ENCODE results near the gene BPIFB3. TPM values are rescaled to one million over a fixed set of nuclear protein-coding genes. Genes with fewer than 3 reads are reported as not detected.

Gene BPIFB3
- total RNA-seq, 2 donors from 2014 or later, result not detected

DNA sequence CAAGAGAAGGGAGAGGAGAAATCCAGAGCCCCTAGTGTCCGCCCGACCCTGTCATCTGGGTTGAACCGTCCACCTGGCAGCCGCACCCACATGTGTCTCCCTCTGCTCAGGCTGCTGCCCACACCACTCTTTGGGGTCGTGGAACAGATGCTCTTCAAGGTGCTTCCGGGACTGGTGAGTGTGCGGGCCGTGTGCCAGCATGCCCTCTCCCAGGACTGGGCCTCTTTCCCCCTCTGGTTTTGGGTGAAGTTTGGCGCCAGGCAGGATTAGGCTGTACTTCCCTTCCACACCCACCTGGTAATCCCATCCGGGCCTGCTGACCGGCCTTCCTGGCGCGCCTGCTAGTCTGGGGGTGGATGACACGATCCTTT lies 7.9 kb downstream of the BPIFB3 start:
- Histone ChIP-seq H3K27ac (no peak overlapping the region), H3K9me3 (no peaks in the 10 kb centered on the region), H3K27me3 (no peaks in the 10 kb centered on the region), H3K36me3 (no peaks in the 10 kb centered on the region), H3K4me3 (no peak overlapping the region), H3K4me1 (no peaks in the 10 kb centered on the region)
- TF ChIP-seq, protein P1, sequence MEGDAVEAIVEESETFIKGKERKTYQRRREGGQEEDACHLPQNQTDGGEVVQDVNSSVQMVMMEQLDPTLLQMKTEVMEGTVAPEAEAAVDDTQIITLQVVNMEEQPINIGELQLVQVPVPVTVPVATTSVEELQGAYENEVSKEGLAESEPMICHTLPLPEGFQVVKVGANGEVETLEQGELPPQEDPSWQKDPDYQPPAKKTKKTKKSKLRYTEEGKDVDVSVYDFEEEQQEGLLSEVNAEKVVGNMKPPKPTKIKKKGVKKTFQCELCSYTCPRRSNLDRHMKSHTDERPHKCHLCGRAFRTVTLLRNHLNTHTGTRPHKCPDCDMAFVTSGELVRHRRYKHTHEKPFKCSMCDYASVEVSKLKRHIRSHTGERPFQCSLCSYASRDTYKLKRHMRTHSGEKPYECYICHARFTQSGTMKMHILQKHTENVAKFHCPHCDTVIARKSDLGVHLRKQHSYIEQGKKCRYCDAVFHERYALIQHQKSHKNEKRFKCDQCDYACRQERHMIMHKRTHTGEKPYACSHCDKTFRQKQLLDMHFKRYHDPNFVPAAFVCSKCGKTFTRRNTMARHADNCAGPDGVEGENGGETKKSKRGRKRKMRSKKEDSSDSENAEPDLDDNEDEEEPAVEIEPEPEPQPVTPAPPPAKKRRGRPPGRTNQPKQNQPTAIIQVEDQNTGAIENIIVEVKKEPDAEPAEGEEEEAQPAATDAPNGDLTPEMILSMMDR (IDR thresholded peaks at IDR 0.05), result no peak
- DNase-seq (ENCODE audit: low spot score), result no peak

DNA sequence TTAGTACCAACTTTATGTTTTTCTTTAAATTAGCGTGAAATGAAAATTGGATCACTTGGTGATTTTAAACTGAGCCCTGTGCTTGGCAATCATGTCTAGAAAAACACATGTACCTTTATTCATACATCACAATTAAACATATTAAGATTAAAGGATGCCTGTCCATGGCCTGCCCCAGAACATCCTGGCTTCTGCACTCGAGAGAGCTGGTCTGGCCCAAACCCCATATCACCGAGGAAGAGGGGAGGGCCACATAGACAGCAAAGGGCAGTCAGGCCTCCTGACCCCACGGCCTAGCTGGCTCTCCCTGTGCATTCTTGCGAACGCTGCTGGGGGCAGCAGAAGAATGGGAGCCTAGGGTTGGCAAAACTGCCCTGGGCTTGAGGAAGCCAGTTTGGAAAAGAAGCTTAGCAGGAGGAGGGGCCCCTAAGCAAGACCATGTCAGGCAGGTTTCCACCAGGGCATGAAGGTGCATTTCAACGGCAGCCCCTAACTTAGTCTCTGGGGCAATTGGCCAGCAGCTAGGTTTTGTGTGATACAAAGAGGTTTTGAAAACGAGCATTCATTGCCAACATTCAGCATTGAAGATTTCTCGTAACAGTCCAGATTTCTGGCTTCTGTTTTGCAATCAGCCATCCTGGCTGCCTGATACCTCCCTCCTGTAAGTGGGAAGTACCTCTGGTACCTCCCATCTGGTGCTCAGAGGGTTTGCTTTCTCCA lies 8.6 kb downstream of the BPIFB3 start:
- TF ChIP-seq, protein P1 (IDR thresholded peaks at IDR 0.05), result no peak
- H3K27ac ChIP-seq, result no peak overlapping the region

DNA sequence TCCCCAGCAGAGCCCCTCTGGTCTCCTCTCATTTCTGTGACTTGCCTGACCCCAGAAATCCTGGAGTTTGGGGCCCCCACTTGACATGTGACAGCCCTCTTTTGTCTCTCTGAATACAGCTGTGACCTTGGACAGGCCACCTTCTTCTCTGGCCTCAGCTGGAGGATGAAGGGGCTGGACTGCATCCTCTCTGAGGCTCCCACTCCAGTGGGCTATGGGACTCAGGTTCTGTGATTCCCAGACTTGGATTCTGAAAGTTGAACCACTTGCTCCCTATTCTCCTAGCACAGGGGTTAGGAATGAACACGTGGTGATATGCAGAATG lies 9.1 kb downstream of the BPIFB3 start:
- Histone ChIP-seq H3K4me3 (no peak overlapping the region), H3K27ac (no peak overlapping the region), H3K4me1 (no peaks in the 10 kb centered on the region), H3K36me3 (no peaks in the 10 kb centered on the region), H3K9me3 (no peaks in the 10 kb centered on the region), H3K27me3 (no peaks in the 10 kb centered on the region)
- TF ChIP-seq, protein P1 (IDR thresholded peaks at IDR 0.05), result no peak
- DNase-seq (ENCODE audit: low spot score), result no peak

More for the DNA sequence above, 8.6 kb downstream of the BPIFB3 start:
- no peak for DNase-seq (ENCODE audit: low spot score)
- H3K27me3 ChIP-seq, result no peaks in the 10 kb centered on the region
- H3K9me3 ChIP-seq, result no peaks in the 10 kb centered on the region
- H3K4me3 ChIP-seq, result no peak overlapping the region
- H3K36me3 ChIP-seq, result no peaks in the 10 kb centered on the region
- no peaks in the 10 kb centered on the region for H3K4me1 ChIP-seq

DNA sequence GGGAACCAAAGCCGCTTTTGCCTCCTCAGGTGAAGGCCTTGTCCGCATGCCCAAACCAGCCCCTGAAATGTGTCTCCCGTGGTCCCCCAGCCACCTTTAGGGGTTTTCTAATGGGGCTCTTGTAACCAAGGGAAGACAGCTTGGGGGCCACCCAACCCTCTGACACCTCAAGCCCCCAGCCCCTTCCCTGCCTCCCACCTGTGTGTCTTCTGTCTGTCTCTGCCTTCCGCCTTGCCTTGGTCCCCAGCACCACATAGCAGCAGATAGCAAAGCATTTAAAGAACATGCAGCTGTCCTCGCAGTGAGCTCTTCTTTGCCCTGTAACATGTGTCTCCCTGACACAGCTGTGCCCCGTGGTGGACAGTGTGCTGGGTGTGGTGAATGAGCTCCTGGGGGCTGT lies 9.6 kb downstream of the BPIFB3 start:
- Histone ChIP-seq H3K27ac (no peak overlapping the region), H3K4me3 (no peak overlapping the region), H3K27me3 (no peaks in the 10 kb centered on the region), H3K36me3 (no peaks in the 10 kb centered on the region), H3K4me1 (no peaks in the 10 kb centered on the region), H3K9me3 (no peaks in the 10 kb centered on the region)
- TF ChIP-seq, protein P1 (IDR thresholded peaks at IDR 0.05), result no peak
- DNase-seq (ENCODE audit: low spot score), result no peak

DNA sequence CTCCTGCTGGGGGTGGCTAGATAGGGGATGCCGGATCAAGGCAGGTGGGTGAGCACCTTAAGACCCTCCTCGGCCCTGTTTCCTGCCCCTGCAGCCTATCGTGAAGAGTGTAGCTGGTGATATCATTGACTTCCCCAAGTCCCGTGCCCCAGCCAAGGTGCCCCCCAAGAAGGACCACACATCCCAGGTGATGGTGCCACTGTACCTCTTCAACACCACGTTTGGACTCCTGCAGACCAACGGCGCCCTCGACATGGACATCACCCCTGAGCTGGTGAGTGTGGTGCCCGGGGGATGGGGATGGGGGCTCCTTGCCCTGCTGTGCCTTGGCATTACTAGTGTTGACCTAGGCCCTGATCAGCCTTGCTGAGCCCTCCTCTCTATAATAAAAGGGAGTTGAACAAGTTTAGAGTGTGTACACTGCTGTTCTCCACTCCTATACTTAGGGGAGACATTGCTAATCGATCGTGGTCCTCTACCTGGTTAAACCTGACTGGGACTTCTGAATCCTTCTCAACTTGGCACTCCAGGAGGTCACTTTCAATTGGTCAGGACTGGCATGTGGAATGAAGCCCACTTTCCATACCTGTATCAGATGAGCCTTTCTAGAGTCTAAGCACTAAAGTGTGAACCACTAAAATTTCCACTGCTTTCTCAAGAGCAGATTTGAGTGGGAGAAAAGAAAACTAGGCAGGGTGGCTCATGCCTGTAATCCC lies 11.0 kb downstream of the BPIFB3 start:
- DNase-seq (ENCODE audit: low spot score), result no peak
- H3K27me3 ChIP-seq, result no peaks in the 10 kb centered on the region
- no peaks in the 10 kb centered on the region for H3K36me3 ChIP-seq
- H3K27ac ChIP-seq, result no peak overlapping the region
- H3K4me1 ChIP-seq, result no peaks in the 10 kb centered on the region
- TF ChIP-seq, protein P1 (IDR thresholded peaks at IDR 0.05), result no peak
- H3K4me3 ChIP-seq, result no peak overlapping the region
- H3K9me3 ChIP-seq, result no peaks in the 10 kb centered on the region
